Spleen (tissue), 7 donors: ENCODE data around the gene AFAP1L2.

Experiments
- CTCF ChIP-seq, 11 experiments: fragments of 200-600 bp in 7 of 11; fragments of 450-650 bp in 4 of 11; sonication (generic) in 4 of 11; IDR thresholded peaks in 8 of 11; conservative IDR thresholded peaks in 3 of 11; 1 replicate in 7 of 11; 2 replicates in 4 of 11; pipeline versions ENCODE4 v1.4.0 to v1.8.0; 2016 to 2021; ENCODE audit warnings: antibody characterized with exemption in 11 of 11, inconsistent platforms in 4 of 11, mild to moderate bottlenecking in 1 of 11
- POLR2A ChIP-seq, 3 donors: fragments of 450-650 bp; IDR thresholded peaks; one replicate each; pipeline ENCODE4 v1.5.1; 2017; ENCODE audit warnings: antibody characterized with exemption in 3 of 3, mild to moderate bottlenecking in 1 of 3
- POLR2AphosphoS5 ChIP-seq, 3 donors: sonication (generic); formaldehyde crosslinking; IDR thresholded peaks; one replicate each; pipeline ENCODE4 v1.5.1; 2017; ENCODE audit warnings: antibody characterized with exemption in 3 of 3
- donor health status: DM: no; HTN: no; CAD: no; lungs with moderate emphysema.
- donor health status: DM: no; HTN: no; CAD: no.
- donor health status: DM: no; HTN: no; CAD: no.

DNA sequence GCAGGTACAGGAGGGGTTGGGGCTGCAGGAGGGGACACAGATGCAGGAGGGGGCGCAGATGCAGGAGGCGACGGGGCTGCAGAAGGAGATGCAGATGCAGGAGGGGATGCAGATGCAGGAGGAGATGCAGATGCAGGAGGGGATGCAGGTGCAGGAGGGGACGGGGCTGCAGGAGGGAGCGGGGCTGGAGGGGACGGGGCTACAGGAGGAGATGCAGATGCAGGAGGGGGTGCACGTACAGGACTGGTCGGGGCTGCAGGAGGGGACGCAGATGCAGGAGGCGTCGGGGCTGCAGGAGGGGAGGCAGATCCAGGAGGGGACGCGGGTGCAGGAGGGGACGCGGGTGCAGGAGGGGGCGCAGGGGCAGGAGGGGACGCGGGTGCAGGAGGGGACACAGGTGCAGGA, 98.8 kb downstream of the AFAP1L2 start:
- TF ChIP-seq CTCF (IDR thresholded peaks at IDR 0.05 in 8 of 11, conservative IDR thresholded peaks at IDR 0.05 in 3 of 11) (no peak), POLR2AphosphoS5 (IDR thresholded peaks at IDR 0.05) (no peak), POLR2A (IDR thresholded peaks at IDR 0.05) (no peak)
